Hepatocyte (in vitro differentiated cells): Measurements from ENCODE around the gene DGKI. TPM values are rescaled to one million over a fixed set of nuclear protein-coding genes. Genes with fewer than 3 reads are reported as not detected.

Source experiments
- DNase-seq: peaks from one replicate; pipeline ENCODE4 v3.0.0-alpha.2; 2016; ENCODE audit warnings: low spot score
- H2AFZ ChIP-seq: fragments of 200-600 bp; sonication (generic); 2 replicates; pipeline ENCODE4 v1.6.0; 2016; ENCODE audit warnings: antibody characterized with exemption, mild to moderate bottlenecking
- H3K27ac ChIP-seq: fragments of 200-600 bp; sonication (generic); 2 replicates; pipeline ENCODE4 v1.5.1; 2016; ENCODE audit warnings: mild to moderate bottlenecking
- H3K27me3 ChIP-seq: fragments of 200-600 bp; sonication (generic); 2 replicates; pipeline ENCODE4 v1.6.1; 2016
- H3K36me3 ChIP-seq: fragments of 200-600 bp; sonication (generic); replicated peaks from 2 replicates; pipeline ENCODE4 v1.5.1; 2016; ENCODE audit warnings: low read depth; ENCODE audit not compliant: insufficient read depth
- H3K4me1 ChIP-seq: fragments of 200-600 bp; sonication (generic); 2 replicates; pipeline ENCODE4 v1.5.1; 2016; ENCODE audit warnings: mild to moderate bottlenecking, moderate library complexity; ENCODE audit not compliant: insufficient read depth
- H3K4me2 ChIP-seq: fragments of 200-600 bp; sonication (generic); 2 replicates; pipeline ENCODE4 v1.6.0; 2016
- H3K4me3 ChIP-seq: fragments of 200-600 bp; sonication (generic); 2 replicates; pipeline ENCODE4 v1.5.1; 2016; ENCODE audit warnings: mild to moderate bottlenecking
- H3K79me2 ChIP-seq: fragments of 200-600 bp; sonication (generic); 2 replicates; pipeline ENCODE4 v1.6.0; 2017; ENCODE audit warnings: mild to moderate bottlenecking
- H3K9me2 ChIP-seq: fragments of 200-600 bp; sonication (generic); replicated peaks from 2 replicates; pipeline ENCODE4 v1.6.0; 2017; ENCODE audit warnings: mild to moderate bottlenecking; ENCODE audit not compliant: insufficient read depth
- H3K9me3 ChIP-seq: fragments of 200-600 bp; sonication (generic); 2 replicates; pipeline ENCODE4 v1.5.1; 2016; ENCODE audit warnings: low read depth, mild to moderate bottlenecking
- H4K20me1 ChIP-seq: fragments of 200-600 bp; sonication (generic); 2 replicates; pipeline ENCODE4 v1.6.0; 2016; ENCODE audit warnings: mild to moderate bottlenecking; ENCODE audit not compliant: insufficient read depth, poor library complexity, severe bottlenecking
- EZH2 ChIP-seq: fragments of 200-600 bp; sonication (generic); IDR thresholded peaks from 2 replicates; pipeline ENCODE4 v1.6.1; 2016; ENCODE audit warnings: antibody characterized with exemption, mild to moderate bottlenecking, borderline replicate concordance
- EZH2phosphoT487 ChIP-seq: fragments of 200-600 bp; sonication (generic); IDR thresholded peaks from one replicate; pipeline ENCODE4 v1.6.1; 2018; ENCODE audit warnings: antibody characterized with exemption, mild to moderate bottlenecking, low read depth, moderate library complexity; ENCODE audit not compliant: unreplicated experiment, severe bottlenecking
- WGBS: methylation state at CpG from one replicate; pipeline ENCODE4 v1.1.6; 2016; ENCODE audit warnings: low lambda C conversion rate; ENCODE audit errors: missing lambda C conversion rate; 5-methylcytosine and 5-hydroxymethylcytosine counted together
- polyA plus RNA-seq: library from polyadenylated mRNA; unstranded; fragments of >200 nt; fragmentation: Nextera tagmentation; extraction: Ambion mirVana; gene quantifications from 2 replicates; pipeline ENCODE4 v1.2.1, GENCODE V29; 2016
- small RNA-seq: library from RNA; depleted of rRNA; stranded (forward); fragments of <200 nt; gene quantifications from one replicate; pipeline ENCODE3, GENCODE V24; 2014
- total RNA-seq: library from RNA; depleted of rRNA; stranded (reverse); fragments of >200 nt; gene quantifications from 2 replicates; pipeline ENCODE4 v1.2.3, GENCODE V29; 2014
- TF ChIP-seq, protein P1 (sequence below): fragments of 200-600 bp; sonication (generic); IDR thresholded peaks from 2 replicates; pipeline ENCODE4 v1.5.1; 2016; ENCODE audit warnings: antibody characterized with exemption, mild to moderate bottlenecking; ENCODE audit not compliant: poor library complexity

The DGKI gene
- total and polyA plus RNA-seq, 2 experiments from 2014 or later, result 0.47 to 1.8 TPM

DNA sequence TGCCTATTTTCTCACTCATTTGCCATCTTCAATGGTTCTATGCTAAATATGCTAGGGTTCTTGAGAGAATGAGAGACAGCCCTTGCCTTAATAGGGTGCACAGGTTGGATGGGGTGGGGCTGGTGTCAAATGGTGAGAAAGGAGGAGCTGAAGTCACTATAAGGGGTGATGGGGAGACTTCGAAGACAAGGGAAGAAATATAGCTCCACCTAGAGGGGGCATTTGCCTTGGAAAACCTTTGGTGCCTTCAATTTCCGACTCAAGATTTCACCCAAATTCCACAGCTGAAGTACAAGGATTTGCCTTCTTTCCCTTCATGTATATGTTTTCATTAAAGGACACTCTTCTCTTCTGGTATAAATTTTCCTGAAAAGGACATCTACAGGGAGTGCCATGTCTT, 508.9 kb downstream of the DGKI start:
- 74% methylated on average over 2 of the region's 2 CpGs for WGBS
- no peaks in the 10 kb centered on the region for H3K27me3 ChIP-seq
- no peaks in the 10 kb centered on the region for H3K9me2 ChIP-seq
- no peaks in the 10 kb centered on the region for H3K4me1 ChIP-seq
- H3K79me2 ChIP-seq, result no peaks in the 10 kb centered on the region
- no peaks in the 10 kb centered on the region for H4K20me1 ChIP-seq
- H3K4me3 ChIP-seq, result no peak overlapping the region
- TF ChIP-seq, protein P1, sequence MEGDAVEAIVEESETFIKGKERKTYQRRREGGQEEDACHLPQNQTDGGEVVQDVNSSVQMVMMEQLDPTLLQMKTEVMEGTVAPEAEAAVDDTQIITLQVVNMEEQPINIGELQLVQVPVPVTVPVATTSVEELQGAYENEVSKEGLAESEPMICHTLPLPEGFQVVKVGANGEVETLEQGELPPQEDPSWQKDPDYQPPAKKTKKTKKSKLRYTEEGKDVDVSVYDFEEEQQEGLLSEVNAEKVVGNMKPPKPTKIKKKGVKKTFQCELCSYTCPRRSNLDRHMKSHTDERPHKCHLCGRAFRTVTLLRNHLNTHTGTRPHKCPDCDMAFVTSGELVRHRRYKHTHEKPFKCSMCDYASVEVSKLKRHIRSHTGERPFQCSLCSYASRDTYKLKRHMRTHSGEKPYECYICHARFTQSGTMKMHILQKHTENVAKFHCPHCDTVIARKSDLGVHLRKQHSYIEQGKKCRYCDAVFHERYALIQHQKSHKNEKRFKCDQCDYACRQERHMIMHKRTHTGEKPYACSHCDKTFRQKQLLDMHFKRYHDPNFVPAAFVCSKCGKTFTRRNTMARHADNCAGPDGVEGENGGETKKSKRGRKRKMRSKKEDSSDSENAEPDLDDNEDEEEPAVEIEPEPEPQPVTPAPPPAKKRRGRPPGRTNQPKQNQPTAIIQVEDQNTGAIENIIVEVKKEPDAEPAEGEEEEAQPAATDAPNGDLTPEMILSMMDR, result no peak
- TF ChIP-seq EZH2phosphoT487 (no peak), EZH2 (no peak)
- no peaks in the 10 kb centered on the region for H3K9me3 ChIP-seq
- DNase-seq, result no peak
- H3K36me3 ChIP-seq, result no peaks in the 10 kb centered on the region
- no peak overlapping the region for H3K27ac ChIP-seq
- H3K4me2 ChIP-seq, result no peak overlapping the region
- H2AFZ ChIP-seq, result no peak overlapping the region

DNA sequence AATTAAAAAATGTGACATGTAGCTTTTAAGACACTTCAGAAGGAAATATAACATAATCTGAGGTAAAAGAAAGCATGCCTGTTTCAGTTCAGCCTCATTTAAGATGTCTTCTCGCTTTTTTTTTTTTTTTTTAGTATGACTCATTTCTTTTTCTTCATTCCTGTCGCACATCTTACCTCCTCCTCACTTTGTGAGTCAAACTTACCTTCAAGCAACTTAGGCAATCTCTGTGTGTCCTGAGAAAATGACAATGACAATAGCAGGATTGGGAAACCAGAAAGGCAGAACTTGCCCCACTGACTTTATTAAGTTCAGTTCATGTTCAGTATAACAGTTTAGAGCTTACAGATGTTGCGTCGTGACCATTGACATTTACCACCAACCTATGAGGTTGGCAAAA, 511.0 kb downstream of the DGKI start:
- no peaks in the 10 kb centered on the region for H3K9me3 ChIP-seq
- H3K36me3 ChIP-seq, result no peaks in the 10 kb centered on the region
- DNase-seq, result no peak
- no peaks in the 10 kb centered on the region for H4K20me1 ChIP-seq
- no peak overlapping the region for H3K4me3 ChIP-seq
- H3K27me3 ChIP-seq, result no peaks in the 10 kb centered on the region
- WGBS, result 82% methylated on average over 4 of the region's 4 CpGs
- H3K9me2 ChIP-seq, result no peaks in the 10 kb centered on the region
- TF ChIP-seq, protein P1, result no peak
- no peak for TF ChIP-seq EZH2
- no peak for TF ChIP-seq EZH2phosphoT487
- no peak overlapping the region for H3K27ac ChIP-seq
- H3K4me1 ChIP-seq, result no peaks in the 10 kb centered on the region
- H2AFZ ChIP-seq, result no peak overlapping the region
- no peaks in the 10 kb centered on the region for H3K79me2 ChIP-seq
- H3K4me2 ChIP-seq, result no peak overlapping the region

GRCh38 chr7:137331378-137331777, 515.4 kb downstream of the DGKI start:
- no peak for DNase-seq
- H3K27me3 ChIP-seq, result no peaks in the 10 kb centered on the region
- no peaks in the 10 kb centered on the region for H3K79me2 ChIP-seq
- H3K4me2 ChIP-seq, result no peak overlapping the region
- no peaks in the 10 kb centered on the region for H3K9me3 ChIP-seq
- no peak overlapping the region for H2AFZ ChIP-seq
- H3K4me1 ChIP-seq, result no peaks in the 10 kb centered on the region
- no peaks in the 10 kb centered on the region for H4K20me1 ChIP-seq
- no peaks in the 10 kb centered on the region for H3K9me2 ChIP-seq
- H3K36me3 ChIP-seq, result no peaks in the 10 kb centered on the region
- no peak overlapping the region for H3K4me3 ChIP-seq
- 76% methylated on average over 8 of the region's 8 CpGs for WGBS
- TF ChIP-seq, protein P1, result no peak
- TF ChIP-seq EZH2phosphoT487 (no peak), EZH2 (no peak)
- no peak overlapping the region for H3K27ac ChIP-seq

Small RNA genes lying within 50 kb of the gene (small RNA-seq; reads per million reads assigned to genes)
- 1.8 reads per million, percentile 85 among the genes with 10 or more reads in this experiment for gene AC090498.1

Other genes starting within 250 kb of the DGKI start
- 33.9 and 38.3 TPM in 2 replicates for gene CREB3L2, start 155.1 kb upstream of the DGKI start, total RNA-seq
- 34.4 and 37.6 TPM in 2 replicates for gene CREB3L2, start 155.1 kb upstream of the DGKI start, polyA plus RNA-seq
- 19.4 and 25.4 TPM in 2 replicates for gene AKR1D1, start 229.5 kb upstream of the DGKI start, total RNA-seq
- 6.5 and 8.1 TPM in 2 replicates for gene AKR1D1, start 229.5 kb upstream of the DGKI start, polyA plus RNA-seq